Islet precursor cell (in vitro differentiated cells): ENCODE results near the gene SPAG16.
"Not testable (repeated sequence)": the region's sequence is repeated elsewhere in the genome, so short reads cannot be mapped to it uniquely, and the experiment has no call there.

Experiments used
- DNase-seq: peaks from one replicate; pipeline ENCODE4 v3.0.0-alpha.2; 2018

SPAG16 gene

DNA sequence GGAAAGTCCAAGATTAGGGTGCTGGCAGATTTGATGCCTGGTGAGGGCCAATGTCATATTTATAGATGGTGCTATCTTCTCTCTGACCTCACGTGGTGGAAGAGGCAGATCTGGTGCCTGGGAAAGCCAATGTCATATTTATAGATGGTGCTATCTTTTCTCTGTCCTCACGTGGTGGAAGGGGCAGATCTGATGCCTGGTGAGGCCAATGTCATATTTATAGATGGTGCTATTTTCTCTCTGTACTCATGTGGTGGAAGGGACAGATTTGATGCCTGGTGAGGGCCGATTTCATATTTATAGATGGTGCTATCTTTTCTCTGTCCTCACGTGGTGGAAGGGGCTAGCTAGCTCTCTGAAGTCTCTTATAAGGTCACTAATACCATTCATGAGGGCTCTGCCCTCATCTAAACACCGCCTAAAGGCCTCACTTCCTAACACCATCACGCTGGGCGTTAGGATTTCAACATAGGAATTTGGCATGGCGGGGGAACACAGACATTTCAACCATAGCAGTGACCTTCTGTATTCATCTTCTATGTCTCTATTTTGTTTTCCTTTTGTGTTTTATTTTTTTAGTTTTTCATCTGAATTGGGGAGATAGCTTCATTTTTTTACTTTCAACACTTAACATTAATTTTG lies 278.4 kb downstream of the SPAG16 start:
- DNase-seq, result no peak

DNA sequence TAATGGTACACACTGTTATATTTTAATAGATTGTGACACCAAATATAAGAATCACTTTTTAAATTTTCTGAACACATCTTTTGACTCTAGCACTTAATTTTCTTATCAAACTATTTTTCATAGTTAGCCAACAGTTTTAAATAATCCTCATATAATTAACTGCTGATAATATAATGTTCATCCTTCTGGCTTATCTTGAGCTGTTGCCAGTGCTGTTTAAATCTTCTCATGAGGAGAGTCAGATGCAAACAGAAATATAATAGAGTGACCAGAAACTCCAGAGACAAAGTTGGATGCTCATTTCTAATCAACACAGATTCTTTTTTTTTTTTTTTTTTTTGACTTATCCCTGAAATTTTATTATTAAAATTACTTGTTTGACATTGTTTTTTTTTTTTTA lies 282.6 kb downstream of the SPAG16 start:
- no peak for DNase-seq

DNA sequence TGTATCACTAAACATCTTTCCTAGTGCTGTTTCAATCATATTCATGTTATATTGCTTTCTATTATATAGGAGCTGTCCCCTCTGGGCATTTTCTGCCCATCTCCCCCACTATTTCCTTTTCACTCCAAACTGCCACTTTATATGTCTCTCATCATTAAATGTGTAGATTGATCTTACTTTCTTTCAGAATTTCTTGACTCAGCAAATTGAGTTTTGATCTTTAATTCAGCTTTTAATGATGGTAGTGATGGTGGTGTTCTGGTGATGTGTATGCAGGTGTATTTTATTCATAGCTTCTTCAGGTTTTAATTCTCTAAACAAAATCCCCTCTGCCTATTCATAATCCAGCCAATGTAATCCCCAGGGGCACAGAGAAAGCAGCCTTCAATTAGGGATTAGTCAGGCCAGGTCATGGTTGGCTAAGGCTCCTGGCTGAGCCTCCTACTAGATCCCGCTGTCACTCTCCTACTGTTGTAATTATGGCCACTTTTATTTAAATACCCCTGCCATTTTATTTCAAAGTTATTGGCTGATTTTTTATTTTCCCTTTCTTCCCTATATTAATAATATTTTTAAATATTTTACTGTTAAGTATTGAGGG lies 325.4 kb downstream of the SPAG16 start:
- no peak for DNase-seq

DNA sequence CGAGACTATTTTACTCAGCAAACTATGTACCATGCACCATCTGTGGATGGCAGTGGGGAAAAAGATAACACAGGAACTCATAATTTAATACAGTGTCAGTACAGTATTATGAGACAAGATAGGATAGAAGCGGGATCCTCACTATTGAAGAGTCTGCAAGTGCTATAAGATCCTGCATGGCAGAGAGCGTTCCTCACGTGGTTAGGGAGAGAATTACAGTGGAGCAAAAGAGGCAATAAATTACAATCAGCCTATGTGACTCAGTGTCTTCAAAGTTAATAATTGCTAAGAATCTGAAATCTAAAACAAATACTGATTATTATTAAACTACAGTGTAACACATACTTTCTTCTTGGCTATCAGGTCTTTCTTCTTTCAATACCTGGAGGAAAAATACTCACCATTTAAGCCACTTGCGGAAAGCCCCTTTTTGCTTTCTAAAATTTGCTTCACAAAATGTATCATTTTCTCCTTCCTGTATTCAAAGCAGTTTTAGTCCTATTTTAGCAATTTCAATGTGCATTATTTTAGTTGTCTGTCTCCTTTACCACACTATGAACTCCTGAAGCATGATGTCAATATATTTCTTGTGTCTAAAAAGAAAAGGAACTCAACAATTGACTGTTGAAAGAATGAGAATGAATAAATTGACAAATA lies 342.9 kb downstream of the SPAG16 start:
- no peak for DNase-seq

DNA sequence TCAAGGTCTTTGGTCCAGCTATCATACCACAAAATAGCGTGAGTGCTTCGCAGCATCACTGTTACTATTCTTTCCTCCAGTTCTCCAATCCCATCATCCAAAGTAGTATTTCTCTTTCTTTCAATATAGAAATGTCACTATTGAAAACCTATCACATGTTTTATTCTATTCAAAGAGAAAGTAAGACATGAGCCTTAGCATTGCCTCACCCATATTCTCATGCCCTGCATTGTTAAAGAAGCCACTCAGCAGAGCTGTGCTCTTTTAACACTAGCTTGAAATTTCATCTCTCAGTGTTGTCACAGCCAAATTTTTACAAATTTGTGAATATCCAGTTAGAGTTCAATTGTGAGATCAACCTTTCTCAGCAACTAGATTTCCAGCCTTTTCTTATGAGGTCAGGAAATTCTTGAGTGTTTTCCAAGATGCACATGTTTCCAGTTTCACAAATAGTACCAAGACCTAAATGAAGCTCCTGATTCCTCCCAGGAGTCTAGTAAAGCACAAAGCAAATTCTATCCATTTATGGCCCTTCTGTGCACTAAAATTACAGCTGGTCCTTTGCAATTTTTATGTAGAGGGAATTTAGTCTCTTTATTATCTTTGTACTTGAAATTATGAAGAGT lies 343.7 kb downstream of the SPAG16 start:
- DNase-seq, result no peak

DNA sequence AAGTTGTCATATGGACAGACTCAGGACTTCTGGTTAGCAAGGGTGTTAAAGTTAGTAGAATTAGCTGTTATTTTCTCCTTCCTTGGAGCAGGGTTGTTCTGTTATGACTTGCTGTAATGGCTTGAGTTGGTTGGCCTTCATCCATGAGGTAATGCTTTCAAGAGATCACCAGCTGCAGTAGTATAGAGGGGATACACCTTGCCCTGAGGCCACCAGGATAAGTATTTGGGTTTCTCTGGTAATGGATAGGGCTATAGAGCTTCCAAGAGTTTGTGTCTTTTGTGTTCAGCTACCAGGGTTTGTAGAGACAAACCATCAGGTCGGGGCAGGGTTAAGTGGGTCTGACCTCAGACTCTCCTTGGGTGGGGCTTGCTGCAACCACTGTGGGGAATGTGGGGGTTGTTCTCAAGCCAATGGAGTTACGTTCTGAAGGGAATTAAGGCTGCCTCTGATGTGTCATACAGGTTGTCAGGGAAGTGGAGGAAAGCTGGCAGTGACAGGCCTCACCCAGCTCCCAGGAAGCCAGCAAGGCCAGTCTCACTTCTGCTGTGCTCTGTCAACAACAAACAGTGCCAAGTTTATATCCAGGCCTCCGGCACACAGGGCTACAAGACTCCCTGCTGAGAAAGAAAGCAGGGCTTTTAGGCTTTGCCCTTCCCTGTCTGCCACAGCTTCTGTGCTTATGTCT lies 356.6 kb downstream of the SPAG16 start:
- DNase-seq, result peak; percentile 60

DNA sequence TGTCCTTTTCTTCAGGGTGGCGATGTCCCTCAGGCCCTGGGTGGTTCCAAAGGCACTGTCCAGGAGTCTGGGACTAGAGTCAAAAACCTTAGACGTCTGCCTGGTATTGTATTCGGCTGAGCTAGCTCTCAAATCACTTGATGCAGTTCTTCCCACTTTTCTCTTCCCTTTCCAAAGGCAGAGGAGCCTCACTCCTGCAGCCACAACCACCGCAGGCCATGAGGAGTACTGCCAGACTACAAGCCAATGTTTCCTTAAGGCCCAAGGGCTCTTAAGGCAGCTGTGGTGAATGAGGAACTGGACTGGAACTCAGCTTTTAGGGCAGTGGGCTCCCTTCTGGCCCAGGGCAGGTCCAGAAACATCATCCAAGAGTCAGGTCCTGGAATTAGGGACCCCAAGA lies 360.7 kb downstream of the SPAG16 start:
- DNase-seq, result no peak

DNA sequence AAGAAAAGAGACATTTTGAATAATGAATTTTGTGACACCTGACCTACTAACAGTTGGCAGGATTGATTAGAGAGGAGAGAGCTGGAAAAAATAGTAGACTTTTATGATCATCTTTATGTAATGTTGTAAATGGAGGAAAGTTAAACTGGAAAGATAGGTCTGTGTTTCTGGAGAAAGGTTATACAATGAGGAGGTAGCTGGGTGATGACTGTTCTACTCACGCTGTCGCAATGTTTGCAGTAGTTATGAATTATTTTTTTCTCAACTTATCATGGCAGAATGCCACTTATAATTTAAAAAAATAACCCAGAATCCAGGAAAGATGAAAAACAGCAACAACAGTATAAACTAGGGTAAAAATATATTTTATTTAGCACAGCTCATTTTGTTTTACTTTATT lies 364.9 kb downstream of the SPAG16 start:
- DNase-seq, result no peak

DNA sequence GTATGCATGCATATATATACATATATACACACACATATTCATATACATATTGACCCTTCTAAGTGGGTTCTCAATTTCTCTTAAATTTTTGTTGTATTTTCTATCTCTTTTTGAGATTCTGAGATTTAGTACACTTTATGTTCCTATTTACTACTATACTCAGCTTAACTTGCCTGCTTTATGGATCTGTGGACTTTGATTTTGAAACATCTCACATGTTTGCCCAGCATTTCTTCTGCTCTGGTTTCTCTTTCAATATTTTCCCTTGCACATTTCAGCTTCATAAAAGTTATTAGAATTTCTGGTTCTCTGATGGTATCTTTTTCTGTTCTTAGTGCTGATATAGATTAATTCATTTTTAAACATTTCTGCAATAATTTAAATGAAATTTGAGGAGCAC lies 380.6 kb downstream of the SPAG16 start:
- DNase-seq, result no peak

DNA sequence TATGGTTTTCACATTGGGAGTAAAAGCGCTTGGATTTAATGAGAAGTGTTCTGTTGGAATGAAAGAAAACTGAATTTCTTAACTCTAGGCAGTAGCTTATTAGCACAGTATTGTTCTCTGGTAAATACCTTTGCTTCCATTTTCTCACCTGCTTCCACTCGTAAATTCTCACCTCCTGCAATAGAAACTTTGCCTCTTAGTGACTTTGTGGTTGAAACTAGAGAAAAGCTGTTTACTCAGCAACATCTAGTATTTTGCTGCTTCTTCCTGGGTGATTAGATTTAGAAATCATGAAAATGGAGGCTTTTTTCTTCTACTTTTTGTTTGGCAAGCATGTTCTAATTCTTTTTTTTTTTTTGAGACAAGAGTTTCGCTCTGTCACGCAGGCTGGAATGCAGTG lies 385.4 kb downstream of the SPAG16 start:
- DNase-seq, result no peak

DNA sequence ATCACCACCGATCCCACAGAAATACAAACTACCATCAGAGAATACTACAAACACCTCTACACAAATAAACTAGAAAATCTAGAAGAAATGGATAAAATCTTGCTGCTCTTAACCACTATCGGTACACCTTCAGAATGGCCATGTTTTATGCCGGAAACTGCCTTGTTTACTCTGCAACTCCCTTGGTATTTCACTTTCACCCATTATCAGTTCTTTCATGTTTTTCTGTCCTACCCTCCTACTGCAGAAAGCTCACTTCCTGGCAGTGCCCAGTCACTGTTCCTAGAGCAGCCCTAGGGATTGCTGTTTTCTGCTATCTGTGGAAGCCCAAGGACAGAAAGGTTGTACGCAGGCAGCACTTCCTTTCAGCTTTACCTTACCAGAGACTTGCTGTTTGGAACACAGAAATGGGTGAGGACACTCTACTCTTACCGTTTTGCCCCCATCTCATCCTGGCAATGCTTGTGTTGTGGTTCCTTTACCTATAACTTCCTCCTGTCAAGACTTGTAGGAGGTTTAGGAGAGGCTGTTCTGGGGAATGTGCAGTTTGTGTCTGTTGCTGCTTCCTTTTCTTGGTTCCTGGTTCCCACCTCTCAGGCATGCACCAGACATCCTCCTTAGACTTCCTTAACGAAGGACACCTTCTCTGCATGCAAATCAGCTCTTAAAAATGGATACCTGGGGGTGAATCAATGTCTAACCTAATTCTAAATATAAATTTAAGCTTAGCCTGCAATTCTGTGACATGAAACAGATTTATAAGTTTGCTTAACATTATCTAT lies 394.4 kb downstream of the SPAG16 start:
- DNase-seq, result no peak

DNA sequence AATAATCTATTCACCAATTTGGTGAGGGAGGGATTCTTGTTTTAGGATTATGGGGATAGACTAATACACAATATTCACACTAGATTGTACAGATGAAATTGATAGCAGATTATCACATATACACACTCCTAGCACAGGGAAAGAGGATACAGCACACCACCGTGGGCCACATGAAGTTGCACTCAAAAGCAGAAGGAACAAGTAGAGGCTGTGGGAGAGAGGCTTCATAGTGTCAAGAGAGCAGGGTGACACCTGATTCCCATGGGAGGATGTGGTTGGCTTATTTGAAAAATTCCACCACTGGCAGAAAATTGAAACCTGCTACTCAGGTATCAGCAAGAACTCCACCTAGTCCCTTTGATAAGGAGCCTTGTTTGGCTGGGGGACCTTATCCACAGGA lies 395.6 kb downstream of the SPAG16 start:
- DNase-seq, result no peak

DNA sequence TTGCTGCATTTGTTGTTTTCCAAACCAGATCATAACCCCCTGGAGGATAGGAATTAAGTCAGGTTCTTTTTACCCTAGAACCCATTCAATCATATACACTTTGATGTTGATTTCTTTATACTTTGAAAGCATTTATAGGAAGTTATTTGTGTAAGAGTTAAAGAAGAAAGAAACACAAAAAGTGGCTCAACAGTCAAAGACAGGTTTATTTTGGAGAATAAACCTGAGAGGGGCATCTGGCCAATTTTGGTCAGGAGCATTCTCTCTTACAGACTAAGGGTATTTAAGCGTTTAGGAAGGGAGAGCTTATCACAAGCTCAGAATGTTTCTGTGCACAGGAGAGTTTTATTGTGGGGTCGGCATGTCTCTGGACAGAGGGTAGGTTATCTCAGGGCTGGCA lies 398.0 kb downstream of the SPAG16 start:
- DNase-seq, result no peak

DNA sequence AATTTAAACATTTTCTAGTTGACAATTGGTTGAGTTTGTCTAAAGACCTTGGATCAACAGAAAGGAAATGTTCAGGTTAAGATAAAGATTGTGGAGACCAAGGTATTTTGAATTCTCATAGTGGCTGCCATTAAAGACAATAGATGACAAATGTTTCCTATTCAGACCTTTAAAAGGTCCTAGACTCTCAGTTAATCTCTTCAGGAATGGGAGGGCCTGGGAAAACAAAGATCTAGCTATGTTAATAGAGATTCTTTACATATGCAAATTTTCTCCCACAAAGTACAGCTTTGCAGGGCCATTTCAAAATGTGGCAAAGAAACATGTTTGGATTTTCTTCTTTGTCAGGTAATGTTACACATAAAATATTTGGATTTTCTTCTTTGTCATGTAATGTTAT lies 403.9 kb downstream of the SPAG16 start:
- no peak for DNase-seq

DNA sequence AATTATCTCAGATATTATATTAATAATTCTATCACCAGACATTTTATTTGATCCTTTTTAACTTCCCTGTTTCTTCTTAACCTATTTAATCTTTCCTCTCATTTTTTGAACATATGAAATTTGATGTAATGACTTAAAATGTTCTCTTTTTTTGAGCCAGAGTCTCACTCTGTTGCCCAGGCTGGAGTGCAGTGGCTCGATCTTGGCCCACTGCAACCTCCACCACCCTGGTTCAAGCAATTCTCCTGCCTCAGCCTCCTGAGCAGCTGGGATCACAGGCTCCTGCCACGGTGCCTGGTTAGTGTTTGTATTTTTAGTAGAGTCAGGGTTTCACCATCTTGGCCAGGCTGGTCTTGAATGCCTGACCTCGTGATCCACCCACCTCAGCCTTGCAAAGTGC lies 404.6 kb downstream of the SPAG16 start:
- not testable (repeated sequence) for DNase-seq

DNA sequence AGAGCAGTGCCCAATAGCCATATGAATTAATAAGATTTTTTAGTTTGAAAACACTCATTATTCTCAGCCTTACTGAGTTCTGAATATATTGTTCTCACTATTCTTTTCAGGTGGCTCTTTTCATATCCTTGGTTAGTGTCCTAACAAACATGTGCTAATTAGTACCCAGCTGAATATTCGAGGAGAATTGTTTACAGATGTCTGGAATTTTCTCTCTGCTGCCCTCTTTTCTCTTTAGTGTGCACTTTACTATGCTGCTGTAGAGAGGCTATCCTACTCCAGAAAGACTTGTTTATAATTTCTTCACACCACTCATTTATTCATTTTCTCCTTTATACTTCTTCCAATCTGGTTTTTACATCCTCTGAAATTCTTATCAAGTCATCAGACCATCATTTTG lies 405.3 kb downstream of the SPAG16 start:
- DNase-seq, result no peak

DNA sequence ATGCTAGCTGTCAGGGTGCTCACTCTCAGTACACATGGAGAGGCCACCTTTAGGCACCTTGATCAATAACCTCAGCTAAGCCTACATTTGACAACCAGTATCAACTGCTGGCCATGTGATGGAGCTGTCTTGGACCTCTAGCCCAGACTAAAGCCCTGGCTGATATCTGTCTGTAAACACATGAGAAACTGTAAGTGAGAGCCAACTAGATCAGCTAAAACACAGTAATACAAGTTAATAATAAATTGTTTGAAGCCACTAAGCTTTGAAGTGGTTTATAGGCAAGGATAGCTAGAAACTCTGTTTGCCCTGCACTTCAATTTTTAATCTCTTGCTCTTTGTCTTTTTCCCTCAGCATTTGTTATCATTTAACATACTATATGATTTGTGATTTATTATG lies 407.1 kb downstream of the SPAG16 start:
- no peak for DNase-seq

DNA sequence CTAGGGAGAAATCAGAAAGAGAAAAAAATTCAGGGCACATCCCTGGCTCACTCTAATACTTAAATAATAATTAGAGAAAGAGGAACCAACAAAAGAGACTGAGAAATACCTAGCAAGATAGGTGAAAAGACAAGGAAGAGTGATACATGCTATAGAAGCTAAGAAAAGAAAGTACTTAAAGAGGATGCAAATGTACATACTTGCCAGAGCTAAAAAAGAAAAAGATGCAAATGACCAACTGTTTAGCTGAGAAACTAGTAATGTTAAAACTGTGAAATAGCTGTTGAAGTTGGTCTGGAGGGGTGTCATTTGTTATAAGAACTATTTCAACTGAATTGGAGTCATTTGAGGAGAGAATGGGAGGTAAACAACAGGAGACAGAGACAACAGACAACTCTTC lies 412.2 kb downstream of the SPAG16 start:
- DNase-seq, result no peak

DNA sequence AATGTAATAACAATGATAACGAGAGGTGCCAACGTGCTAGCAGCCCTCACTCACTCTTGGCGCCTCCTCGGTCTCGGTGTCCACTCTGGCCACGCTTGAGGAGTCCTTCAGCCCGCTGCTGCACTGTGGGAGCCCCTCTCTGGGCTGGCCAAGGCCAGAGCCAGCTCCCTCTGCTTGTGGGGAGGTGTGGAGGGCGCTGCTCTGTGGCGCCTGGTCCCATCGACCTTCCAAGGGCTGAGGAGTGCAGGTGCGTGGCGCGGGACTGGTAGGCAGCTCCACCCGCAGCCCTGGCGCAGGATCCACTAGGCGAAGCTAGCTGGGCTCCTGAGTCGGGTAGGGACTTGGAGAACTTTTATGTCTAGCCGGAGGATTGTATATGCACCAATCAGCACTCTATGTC lies 417.1 kb downstream of the SPAG16 start:
- not testable (repeated sequence) for DNase-seq

DNA sequence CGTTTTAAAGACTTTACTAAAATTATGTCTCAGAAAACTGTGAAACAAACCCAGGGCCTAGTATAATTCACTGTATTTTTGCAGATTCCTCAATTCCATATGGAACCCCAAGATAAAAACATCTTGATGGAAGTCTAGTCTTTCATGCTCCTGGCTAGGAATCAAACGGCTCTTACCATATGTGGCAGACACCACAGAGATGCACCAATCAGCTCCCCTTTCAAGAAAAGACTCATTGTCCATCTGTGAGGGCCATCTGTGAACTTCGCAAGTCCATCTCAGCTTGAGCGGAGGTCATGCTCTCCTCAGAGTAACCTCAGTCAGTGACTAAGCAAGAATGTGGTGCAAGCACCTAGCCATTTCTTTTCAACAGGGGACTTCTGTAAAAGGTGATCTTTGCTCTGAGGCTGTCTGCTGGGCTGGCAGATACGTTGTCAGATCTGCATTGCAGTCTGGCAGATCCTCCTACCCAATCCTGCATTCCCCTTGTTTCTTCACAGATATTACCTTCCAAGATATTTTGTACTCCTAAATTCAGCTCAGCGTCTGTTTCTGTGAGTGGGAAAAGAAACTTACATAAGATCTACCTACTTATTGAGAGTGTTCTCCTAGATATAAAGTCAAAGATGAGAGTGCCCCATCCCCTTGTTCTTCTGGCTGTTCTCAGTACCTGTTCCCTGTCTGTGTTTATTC lies 419.3 kb downstream of the SPAG16 start:
- no peak for DNase-seq

DNA sequence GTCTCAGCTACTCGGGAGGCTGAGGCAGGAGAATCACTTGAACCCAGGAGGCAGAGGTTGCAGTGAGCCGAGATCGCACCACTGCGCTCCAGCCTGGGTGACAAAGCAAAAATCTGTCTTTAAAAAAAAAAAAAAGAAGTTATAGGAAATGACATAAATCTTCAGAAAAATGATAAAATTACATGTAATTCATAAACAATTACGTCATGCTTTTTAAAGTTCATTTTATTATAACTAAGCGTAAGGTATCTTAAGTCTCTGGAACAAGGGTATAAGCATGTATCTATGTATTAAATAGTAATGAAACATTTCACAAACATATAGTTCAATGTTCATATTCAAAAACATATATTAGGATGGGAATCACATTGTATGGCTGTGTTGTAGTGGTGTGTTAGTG lies 425.9 kb downstream of the SPAG16 start:
- no peak for DNase-seq

DNA sequence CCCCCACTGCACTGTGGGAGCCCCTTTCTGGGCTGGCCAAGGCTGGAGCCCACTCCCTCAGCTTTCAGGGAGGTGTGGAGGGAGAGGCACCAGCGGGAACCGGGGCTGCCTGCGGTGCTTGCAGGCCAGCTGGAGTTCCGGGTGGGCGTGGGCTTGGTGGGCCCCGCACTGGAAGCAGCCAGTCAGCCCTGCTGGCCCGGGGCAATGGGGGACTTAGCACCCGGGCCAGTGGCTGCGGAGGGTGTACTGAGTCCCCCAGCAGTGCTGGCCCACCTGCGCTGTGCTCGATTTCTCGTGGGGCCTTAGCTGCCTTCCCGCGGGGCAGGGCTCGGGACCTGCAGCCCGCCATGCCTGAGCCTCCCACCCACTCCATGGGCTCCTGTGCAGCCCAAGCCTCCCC lies 434.1 kb downstream of the SPAG16 start:
- not testable (repeated sequence) for DNase-seq
